GM21825 (cell line): Measurements from ENCODE around the gene STX16.
"Not testable (repeated sequence)": the region's sequence is repeated elsewhere in the genome, so short reads cannot be mapped to it uniquely, and the experiment has no call there.

Experiments
- ATAC-seq: cut with Tn5 transposase; IDR thresholded peaks from one replicate; pipeline ENCODE4 v1.9.1; 2021; ENCODE audit warnings: mild to moderate bottlenecking, moderate library complexity; ENCODE audit not compliant: unreplicated experiment

The STX16 gene

DNA sequence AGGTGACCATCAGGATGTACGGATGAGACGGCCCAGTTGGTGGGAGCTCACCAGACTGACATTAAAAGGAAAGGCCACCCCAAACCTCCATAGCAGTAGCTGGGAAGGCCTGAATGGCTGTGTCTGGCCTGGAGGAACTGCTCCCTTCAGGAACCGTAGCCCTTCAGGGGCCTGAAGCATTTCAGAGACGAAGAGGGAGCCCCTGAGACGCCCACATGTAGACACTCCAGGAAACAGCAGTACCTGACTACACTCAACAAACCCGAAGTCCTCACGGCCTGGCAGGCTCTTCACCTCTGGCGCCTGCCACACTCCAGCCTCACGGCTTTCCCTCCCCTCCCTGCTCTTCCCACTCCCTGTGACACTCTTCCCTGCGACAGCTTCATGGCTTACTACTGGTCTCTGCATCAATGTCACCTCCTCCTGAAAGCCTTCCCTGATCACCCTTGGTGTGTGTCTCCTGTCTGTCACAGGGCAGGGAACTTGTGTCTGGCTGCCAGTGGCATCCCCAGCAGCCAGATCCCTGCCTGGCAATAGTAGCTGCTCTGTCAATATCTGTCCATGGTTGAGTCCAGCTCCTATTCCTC, 14.6 kb upstream of the STX16 start:
- no peak for ATAC-seq

DNA sequence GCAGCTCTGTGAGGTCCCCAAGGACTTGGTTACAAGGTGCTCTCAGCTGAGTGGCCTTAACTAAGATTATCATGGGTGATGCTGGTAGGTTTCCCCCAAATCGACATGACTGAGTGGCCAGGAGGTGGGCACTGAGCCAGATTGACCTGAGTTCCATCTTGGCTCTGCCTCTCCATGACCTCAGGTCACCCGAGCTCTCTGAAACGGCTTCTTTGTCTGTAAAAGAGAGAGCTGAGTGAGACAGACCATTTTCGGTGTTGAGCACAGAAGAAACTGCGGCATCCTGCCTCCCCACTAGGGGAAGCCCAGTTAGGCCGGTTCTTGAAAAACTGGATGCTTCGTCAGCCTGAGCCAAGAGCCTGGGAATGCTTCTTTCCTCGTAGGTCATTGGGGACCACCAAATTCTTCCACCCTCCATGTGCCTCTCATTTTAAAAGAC, 14.1 kb upstream of the STX16 start:
- ATAC-seq: no peak

DNA sequence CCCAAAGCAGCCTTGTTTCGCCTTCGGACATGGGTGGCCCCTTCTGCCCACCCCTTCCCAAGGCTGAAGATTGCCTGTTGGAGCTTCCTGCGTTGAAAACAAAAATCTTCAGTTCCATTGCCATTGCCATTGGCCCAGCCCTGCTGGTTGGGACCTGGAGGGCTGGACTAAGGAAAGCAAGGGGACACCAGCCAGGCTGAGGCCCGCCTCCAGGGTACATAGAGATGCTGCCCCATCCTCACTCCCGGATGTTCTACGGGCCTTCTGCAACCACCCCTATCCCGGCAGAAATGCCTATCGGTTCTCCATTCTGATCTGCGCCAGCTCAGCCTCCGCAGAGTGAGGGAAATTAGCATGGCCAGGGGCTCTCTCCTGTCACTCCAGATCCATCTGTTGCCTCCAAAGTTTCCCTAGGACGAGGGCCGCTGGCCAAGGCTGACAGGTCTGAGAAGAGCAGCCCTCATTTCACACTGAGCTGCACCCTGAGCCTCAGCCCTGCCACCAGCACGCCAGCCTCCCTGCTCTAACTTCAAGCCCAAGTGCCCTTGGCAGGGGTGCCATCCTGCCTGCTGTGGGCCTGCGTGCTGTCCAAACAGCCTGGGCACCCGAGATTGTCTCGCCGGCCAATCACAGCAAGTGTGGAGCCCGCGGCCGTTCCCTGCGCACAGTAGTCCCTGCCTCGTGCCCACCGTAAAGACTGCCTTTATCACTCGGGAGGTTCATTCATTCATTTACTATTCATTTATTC, 13.4 kb upstream of the STX16 start:
- ATAC-seq: no peak

DNA sequence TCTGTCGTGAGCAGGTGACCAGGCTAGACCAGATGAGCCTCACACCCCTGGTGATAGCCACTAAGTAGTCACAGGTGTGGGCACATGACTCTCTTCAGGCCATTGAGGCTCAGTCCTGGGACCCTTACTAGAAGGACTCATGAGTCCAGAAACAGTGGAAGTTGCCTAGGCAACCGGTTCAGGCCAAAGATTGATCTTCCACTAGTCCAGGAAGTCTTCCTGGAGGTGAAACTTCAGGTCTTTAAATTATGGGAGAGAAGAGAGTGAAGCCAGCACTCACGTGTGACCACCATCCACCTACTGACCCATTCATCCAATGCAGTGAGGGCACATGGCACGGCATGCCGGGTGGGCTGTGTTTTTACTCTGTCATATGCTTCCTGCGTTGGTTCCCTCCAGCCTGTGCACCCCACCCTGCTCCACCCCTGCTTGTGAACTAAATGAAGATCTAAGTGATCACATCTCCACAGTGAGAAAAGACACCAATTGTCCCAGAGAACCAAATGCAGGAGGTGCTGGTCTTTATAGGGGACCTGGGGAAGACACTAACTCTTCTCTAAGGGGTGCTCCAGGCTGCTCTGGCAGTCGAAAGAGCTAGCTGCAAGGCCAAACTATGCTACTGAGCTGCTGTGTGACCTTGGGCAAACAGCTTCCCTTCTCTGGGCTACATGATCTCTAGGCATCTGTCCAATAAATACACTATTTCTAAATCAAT, 12.5 kb upstream of the STX16 start:
- no peak for ATAC-seq

DNA sequence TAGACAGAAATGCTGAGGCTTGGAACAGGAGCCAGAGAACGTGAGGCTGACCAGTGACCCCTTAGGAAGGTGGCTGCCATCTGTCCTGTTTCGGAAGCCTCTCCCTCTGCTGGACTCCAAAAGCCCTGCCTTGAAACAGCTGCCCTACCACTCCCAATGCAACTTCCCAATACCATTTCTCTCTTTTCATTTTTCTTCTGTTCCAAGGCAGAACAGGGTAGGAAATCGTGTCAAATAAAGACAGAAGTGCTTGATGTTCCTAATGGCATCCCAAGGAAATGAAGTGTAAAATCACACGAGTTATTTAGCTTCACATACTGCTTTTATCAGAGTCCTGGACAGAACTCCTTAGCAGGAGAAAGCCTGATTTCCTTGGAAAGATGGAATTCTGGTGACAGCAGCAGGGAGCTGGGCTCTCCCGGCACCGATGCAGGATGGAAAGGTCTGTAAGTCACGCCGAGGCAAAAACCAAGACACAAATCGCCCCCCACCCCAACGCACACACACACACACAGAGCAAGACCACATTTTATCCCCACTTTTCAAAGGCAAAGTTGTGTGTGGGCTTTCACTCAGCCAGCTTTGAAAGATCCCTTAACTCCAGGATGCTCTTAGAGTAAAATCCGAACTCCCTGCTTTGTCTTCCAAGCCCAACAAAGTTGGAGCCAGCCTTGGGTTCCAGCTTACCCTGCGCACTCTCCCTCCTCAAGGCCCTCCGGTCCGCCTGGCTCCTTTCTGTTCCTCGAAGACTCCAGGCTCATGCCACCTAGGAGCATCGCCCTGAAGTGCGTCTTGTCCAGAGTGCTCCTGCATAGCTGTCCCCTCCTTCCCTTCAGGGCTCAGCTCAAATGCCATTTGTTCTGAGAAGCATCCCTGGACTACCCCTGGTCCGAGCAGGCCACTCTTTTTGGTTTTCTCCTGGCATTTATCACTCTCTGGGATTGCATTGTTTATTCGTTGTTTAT, 11.6 kb upstream of the STX16 start:
- no peak for ATAC-seq

DNA sequence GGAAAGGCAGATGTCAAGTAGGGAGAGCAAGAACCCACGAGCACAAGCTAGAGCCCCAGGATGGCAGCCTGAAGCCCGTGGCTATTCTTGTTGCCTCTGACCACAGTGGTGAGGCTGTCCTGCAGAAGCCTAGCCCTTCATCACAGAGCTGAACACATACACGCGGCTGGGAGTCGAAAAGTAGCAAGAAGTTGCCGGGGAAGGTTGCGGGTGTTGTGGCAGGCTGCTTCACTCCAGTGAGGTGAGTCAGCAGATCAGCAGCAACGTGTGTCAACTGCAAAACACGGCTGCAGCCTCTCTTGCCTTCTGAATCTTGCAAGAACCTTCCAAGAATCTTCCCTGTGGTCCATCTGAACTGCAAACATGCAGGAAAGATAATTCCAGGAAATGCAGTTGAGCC, 10.6 kb upstream of the STX16 start:
- ATAC-seq: no peak

DNA sequence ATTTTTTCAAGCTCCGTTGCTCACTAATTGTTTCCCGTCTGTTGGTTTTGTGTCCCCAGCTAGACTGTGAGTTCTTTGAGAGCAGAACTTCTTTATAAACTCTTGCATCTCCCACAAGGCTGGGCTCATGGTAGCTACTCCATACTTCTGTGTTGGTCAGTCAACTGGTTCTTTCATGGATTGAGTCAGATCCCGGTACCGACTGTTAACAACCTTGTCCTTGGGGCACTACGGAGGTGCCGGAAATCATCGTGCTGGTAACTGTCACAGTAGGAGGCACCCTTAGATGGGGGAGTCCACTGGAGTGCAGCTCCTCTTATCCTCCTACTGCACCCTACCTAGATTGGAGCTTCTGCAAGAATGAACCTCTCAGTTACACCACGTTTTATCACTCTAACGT, 8.6 kb upstream of the STX16 start:
- ATAC-seq: no peak

DNA sequence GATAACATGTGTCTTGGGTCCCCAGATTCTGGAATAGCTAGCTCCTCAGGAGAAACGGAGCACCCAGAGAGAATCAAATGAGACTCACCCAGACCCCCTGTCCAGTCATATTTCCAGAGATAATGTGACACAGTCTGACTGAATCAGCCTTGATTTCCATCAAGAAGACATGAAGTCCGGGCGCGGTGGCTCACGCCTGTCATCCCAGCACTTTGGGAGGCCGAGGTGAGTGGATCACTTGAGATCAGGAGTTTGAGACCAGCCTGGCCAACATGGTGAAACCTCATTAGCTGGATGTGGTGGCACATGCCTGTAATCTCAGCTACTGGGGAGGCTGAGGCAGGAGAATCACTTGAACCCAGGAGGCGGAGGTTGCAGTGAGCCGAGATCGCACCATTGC, 8.2 kb upstream of the STX16 start:
- not testable (repeated sequence) for ATAC-seq

DNA sequence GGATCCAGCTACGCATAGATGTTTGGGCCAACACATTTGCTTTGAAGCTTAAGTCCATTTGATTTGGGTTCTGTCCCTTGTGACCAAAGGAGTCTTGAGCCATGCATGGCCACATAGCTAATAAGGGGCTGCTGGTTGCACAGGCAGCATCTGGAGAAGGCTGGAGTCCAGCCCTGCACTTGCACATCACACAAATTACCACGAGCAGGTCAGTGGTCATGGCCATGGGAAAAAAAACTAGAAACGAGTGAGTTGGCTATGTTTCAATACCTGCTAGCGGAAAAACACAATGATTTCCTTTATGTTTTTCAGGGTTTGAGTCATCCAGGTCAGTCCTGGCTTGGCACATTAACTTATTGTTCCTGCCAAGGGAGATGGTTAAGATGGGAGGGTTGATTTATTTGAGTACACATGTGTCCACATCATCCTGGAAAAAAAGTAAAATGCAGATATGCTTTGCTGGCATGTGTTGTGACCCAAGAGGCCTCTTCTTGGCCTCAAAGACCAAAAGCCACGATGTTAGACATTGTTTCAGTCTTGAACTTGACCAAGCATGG, 5.6 kb upstream of the STX16 start:
- ATAC-seq: no peak

DNA sequence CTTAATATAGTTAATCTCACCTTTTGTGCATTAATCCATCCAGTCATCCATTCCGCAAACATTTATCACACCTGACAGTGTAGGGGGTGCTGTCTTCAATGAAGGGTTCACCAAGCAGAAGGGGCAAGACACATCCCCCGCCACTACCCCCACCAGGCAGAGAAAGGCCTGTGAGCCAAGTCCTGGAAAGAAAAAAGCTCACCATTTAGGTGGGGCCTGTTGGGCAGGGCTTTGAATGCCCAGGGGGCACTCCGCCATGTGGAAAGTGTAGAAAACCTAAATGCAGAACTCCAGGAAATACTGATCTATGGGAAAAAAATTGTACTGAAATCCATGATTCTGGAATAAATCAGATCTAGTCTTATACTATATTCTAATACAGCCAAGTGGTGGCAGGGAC, 4.8 kb upstream of the STX16 start:
- no peak for ATAC-seq

DNA sequence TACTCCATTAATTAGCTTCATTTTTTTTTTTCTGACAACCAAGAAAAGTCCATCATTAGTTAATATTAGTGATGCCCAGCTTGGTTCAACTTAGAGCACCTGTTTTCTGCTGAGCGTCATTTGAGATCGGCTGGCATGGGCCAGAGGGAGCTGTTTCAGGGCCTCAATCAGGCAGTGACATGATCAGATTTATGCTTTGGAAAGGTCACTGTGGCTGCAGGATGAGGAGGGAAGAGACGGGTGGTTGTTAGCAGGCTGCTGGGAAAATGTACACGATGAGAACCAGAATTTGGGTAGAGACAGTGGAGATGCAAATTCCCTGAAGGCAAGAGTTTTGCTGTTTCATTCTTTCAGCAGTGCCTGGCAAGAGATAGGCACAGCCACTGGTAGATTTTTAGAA, 4.4 kb upstream of the STX16 start:
- ATAC-seq: no peak

DNA sequence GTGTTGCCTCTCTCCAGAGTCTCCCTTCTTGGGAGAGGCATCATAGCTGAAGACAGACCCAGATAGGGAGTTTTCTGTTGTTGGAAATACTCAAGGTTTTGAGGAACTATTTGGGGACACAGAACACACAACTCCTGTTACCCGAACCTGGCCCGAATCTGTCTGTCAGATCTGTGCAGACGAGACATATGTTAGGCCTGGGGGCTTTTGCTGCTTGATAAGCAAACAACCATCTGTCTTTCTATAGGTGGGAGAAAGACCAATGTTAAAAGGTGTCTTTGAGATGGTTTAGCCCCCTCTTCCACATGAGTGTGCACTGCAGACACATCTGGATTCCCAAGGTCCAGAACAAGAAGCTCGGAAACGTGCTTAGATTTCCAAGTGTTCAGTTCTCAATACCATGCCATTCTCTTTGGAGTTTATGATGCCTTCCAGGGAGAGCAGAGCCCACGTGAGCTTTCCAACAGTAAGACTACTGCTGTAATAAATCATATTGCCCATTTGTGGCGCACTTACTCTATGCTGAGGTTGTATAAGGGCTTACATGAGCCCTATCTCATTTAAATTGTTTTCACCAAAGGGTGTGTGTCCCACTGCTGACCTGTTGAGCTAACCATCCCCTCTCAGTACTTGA, 3.8 kb upstream of the STX16 start:
- ATAC-seq: no peak

DNA sequence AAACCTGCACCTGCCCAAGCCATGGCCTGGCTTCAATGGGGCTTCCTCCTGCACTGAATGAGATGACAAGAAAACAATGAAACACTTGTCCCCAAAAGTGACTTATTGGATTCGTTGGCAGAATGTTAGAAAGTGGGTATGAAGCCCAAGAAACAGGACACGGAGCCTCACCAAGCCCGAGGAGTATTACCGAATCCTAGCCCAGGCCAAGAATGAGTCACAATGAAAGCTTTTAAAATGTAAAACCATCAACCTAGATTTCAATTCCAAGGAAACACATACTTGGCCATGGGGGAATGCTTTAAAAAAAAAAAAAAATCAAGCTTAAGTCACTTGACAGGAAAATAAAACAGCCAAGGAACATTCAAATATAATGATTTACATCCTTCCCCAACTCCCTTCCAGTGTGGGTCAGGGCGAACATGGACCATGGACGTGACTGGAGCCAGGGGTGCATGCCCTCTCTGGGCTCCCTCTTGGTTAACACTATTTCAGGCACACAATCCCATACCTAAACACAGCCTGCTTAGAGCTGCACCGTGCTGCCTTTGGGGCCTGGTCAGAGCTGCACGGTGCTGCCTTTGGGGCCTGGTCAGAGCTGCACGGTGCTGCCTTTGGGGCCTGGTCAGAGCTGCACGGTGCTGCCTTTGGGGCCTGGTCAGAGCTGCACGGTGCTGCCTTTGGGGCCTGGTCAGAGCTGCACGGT, 3.1 kb upstream of the STX16 start:
- ATAC-seq: no peak

DNA sequence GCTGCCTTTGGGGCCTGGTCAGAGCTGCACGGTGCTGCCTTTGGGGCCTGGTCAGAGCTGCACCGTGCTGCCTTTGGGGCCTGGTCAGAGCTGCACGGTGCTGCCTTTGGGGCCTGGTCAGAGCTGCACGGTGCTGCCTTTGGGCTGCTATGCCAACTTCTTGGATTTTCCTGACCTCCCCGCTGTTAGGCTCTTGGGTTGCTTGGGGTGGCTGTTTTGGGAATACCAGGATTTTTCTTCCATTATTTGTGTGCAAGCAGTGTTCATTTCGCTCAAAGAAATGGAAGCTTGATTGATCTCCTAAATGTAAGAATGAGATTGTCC, 2.6 kb upstream of the STX16 start:
- ATAC-seq: not testable (repeated sequence)

DNA sequence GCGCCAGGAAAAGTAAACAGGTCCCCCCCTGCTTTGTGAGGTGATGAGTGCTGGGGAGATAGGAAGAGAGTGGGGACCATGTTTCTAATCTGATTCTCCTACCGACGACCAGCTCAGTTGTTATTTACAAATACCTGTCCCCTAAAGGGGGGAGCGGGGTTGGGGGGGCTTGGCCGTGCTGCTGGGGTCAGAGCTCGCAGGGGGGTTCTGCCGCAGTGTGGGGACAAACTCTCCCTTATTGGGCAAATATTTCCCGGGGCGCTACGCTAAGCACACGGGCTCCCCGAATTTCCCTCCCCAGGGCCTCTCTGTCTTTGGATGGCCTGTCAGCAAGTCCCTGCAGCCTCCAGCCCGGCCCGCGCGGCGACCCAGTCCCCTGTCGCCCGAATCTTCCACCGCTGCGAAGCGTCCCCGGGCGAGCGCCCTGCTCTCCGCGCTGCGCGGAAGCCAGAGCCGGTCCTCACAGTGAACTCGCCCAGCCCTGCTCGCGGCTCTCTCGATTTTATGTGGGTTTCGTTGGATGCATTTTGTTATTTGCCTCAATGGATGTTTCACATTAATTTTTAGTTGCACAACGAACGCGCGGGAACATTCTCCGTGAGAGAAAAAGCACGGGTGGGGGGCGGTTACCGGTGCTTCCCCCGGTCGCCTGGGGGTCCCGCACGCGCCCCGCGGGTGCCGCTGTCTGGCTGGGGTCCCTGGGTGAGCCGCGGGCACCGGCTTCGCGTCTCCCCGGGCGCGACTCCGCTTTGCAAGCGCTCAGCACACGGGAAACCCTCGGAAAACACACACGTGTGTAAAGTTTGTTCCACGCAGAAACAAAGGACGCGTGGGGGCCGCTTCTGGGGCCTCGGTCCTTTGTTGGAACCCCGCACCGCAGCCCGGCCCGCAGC, 1.5 kb upstream of the STX16 start:
- ATAC-seq: no peak

DNA sequence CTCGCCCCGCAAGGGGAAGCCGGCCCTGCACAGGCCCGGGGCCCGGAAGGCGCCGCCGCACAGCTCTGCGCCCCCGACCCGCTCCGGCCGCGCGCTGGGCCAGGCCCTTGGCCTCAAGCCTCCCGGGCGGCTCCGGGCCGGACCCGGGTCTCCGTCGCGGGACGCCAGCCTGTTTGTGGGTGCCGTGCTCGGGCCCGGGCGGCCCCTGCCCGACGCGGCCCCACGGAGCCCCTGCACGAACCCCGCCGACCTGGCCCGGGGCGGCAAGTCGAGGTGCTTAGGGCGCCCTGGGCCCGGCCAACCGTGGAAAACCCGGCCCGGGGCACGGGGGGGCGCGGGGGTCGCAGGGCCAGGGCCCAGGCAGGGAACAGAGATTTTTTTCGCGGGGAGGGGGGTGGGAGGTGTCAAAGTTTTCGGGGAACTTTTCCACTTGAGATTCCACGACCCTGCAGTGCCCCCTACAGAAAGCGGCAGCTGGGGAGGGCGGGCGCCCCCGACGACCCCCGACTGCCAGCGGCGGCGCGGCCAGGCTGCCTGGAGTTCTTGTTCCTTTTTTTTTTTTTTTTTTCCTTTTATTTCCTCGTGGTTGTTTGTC, 805 bp upstream of the STX16 start:
- no peak for ATAC-seq

DNA sequence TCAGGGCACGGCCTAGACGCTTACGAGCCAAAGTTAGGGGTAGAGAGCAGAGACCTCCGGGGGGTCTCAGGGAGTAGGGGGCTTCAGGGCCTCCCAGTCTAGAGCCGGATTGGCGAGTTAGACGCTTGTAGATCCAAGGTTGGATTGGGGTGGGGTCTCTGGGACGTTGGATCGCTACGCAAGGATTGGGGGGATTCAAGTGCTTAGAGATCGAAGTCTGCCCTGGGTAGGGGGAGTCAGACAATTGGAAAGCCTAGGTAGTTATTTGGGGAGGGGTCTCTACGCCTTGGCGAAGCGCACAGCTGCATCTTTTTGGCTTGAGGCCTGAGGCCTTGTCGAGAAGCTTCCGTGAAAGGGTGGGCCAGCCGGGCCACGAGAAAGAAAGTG, 469 bp downstream of the STX16 start:
- no peak for ATAC-seq

DNA sequence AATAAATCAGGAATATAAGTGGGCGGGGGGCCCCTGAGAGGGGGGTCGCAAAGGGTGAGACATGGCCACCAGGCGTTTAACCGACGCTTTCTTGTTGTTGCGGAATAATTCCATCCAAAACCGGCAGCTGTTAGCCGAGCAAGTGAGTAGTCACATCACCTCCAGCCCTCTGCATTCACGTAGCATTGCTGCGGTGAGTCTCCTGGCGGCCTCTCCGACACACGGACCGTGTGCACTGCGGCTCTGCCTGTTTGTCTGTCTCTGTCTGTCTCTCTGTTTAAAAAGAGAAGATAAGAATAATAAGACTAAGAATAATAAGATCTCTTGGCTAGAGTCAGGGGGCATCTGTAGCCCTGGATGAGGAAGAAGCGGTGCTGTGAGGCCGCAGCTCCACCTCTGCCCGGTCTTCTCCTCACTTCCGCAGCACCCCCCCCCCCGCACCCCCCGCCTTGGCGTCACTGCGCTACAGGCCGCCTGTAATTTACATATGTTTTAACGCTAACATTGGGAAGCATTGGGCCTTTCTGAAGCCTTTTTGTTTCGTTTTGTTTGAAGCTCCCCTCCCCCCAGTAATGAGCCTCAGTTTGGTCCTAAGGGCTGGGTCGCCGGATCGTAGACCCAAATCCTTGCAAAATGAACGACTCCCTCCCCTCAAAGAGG, 993 bp downstream of the STX16 start:
- ATAC-seq: peak; percentile 48
